OCI-M1 (cell line): ENCODE results near the gene SERPINB11.
"Not testable (repeated sequence)": the region's sequence is repeated elsewhere in the genome, so short reads cannot be mapped to it uniquely, and the experiment has no call there.

Source experiments
- DNase-seq: peaks from one replicate; lab custom pipeline; 2025; lab: John Stamatoyannopoulos, UW

The SERPINB11 gene

DNA sequence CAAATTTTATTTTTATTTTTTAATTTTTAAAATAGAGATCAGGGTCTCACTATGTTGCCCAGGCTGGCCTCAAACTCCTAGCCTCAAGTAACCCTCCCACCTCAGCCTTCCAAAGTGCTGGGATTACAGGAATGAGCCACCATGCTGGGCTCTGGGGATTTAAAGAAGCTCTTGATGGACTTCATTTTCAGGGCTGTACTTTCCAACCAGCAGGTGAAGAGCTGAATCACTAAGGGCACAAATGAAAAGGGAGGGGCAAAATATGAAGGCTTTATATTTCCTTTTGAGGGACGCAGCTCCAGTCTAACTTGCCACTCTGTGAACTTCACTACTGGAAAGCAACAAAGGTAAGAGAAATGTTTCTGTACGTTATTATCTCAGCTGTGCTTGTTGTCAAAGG is at the start of gene SERPINB11:
SERPINB11 (plus strand) TSS at position 301 of the 400 bp plus-strand sequence. CDS start 7,234 bp downstream, outside the sequence.
- DNase-seq: no peak

DNA sequence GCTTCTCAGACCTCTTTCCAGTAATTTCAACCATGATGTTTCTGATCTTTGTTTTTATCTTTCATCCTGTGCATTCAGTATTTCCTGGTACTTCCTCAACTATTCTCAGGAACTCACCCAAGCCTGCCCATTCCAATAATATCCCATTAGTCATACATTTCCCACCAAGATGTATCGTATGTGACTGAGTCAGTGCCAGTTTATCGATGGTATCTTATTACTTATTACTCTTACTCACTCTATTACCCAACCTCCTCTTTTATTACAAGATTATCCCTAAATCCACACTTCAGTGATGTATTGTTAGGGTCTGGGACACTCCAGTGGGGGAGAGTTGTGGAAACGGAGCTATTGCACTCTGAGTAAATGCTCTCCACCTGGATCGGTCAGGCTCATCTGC is 43.8 kb upstream of the SERPINB11 start:
- peak; percentile 20 for DNase-seq

- DNase-seq: not testable (repeated sequence)
These were observed 41.0 kb upstream of the SERPINB11 start, which contains the start of gene SERPINB3 for GRCh38 chr18:63661750-63662149. SERPINB3 (minus strand) TSS chr18:63661893; CDS start chr18:63661216, 677 bp downstream.

DNA sequence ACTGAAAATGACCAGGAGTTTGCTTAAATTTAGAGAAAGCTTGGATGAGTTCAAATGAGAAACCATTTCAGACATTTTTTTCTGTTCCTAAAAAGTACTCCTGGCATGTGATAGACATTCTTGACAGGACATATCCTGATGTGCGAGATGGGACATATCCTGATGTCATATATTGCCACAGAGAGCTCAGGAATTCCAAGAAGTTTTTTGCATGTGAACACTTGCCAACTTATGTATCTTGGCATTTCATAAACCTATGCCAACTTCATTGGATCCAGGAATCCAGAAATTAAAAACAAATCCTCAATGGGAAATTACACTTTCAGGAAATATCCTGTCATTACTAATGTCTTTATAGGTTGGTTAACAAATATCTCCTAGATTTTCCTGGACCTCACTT is 38.2 kb upstream of the SERPINB11 start:
- DNase-seq: no peak

DNA sequence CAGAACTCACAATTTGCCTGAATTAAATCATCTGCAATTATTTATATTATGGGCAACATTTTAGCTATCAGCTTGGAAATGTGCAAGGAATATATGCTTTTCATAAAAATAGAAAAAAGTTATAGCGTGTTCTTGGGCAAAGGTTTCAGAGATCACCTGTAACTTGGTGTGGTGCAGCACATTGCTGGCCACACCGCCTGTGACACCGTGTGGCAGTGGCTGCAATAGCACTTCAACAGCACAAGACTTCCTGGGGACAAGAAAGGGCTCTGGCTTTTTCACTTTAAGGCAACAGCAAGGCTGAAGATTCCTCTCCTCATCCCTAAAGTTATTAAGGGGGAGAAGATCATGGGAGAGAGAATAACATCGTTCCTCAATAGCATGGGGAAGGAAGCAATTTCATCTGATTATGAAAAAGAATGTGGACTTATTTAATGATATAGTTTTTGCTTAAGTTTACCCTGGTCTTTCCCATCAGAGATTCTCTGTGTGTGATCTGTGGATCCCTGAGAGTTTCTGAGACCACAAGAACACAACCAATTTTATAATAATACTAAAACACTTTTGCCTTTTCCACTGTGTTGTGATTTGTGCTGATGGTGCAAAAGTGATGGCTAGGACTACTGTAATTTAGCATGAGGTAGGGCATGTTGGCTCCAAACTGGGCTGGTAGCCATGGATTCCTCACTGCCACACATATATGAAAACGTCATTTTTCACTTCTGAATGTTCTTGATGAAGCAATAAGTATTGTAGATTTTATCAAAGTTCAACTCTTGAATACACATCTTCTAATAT is 26.0 kb upstream of the SERPINB11 start:
- peak; percentile 51 for DNase-seq

GRCh38 chr18:63677500-63678225 is 25.1 kb upstream of the SERPINB11 start:
- DNase-seq: no peak

DNA sequence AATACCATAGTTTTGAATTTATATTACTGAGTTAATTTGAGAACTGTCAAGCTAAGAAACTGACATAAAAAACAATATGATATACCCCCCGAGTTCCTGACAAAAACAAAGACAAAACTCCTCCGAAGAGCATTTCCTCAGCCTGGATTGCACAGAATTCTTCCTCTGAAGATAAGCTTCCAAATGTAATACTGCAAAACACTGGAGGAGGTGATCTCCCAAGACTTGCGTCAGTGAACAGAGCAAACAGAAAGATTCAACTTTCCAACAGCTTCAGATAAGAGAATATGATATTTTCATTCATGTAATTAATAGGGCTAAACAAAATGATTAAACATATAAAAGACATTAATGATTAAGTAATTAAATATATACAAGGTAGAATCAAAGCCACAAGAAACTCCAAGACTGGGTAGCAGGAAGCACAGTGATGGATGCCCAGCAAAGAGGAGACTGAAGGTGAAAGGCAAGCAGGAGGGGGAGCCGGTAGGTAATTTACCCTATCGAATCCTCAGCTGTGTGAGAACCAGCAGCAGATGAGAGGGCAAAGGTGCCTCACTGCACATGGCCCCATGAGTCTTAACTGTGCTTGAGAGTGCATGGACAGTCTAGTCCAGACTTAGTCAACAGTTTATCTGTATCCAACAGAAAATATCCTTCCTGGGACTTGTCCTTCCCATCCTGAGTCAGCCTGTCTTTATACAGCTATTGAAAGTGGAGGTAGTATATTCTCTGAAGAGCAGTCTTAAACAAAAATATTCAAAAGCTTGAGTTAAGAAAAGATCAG is 22.7 kb upstream of the SERPINB11 start:
- DNase-seq: no peak

DNA sequence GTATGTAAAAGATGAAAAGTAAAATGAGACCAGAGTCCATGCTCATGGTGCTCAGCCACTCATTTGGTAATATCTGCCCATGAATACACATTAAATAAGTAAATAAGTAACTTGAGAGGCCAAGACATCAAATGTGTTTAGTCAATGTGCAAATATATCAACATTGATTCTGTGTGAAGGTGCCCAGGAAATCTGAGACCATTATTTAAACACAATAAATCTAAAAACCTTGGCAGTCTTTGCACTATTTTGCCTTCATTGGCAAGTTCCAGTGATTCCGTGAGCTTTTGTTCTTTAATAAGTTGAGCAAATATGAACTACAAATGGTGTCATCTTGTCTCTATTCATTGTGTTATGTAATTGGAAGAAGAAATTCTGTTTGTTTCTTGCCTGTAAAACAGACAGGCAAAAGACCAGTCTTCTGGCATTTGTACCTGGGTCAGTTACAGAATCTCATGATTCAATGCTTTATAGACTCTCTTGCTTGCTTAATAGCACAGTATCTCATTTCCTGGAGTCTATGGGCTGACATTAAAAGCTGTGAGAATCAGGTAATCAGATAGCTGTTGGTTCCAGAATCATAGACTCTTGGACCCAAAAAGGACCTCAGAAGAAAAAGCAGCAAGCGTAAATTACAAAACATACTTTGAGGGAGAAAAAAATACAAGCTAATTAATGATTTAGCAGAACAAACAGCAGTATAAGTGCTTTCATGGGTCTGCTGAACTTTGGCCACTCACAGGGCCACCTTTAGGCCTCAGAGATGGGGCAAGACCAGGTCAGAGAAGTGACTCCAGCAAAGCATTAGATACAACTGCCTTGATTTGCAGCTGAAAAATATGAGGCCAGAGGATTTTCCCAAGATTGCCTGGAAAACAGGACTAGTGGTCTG is 21.1 kb upstream of the SERPINB11 start:
- DNase-seq: no peak

- no peak for DNase-seq
These were observed 19.6 kb upstream of the SERPINB11 start for GRCh38 chr18:63683152-63683551.

- DNase-seq: no peak
These were observed 18.9 kb upstream of the SERPINB11 start for GRCh38 chr18:63683890-63684289.

DNA sequence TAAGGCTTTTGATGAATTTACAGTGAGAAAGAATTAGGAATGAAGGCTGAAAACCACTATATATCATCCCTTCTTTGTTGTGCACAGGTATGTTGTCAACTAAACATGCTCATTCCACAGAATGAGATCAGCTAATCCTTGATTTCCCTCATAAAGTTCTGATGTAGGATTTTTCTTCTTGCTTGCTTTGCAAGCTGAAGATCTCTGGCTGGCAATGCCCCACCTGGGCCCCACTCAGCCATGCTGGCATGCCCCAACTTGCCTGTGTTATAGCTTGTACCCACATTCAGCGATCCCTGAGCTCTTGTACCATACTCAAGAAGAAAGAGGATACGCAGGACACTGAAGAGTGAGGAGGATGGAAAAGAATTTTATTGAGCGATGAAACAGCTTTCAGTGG is 18.0 kb upstream of the SERPINB11 start:
- no peak for DNase-seq

- DNase-seq: no peak
These were observed 15.9 kb upstream of the SERPINB11 start for GRCh38 chr18:63686871-63687270.

DNA sequence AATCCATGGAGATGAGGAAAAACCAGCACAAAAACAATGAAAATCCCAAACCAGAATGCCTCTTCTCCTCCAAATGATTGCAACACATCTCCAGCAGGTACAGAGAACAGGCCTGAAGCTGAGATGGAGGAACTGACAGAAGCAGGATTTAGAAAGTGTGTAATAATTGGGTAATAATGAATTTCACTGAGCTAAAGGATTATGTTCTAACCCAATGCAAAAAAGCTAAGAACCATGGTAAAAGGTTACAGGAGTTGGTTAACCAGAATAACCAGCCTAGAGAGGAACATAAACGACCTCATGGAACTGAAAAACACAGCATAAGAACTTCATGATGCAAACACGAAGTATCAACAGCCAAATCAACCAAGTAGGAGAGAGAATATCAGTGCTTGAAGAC is 13.7 kb upstream of the SERPINB11 start:
- no peak for DNase-seq

DNA sequence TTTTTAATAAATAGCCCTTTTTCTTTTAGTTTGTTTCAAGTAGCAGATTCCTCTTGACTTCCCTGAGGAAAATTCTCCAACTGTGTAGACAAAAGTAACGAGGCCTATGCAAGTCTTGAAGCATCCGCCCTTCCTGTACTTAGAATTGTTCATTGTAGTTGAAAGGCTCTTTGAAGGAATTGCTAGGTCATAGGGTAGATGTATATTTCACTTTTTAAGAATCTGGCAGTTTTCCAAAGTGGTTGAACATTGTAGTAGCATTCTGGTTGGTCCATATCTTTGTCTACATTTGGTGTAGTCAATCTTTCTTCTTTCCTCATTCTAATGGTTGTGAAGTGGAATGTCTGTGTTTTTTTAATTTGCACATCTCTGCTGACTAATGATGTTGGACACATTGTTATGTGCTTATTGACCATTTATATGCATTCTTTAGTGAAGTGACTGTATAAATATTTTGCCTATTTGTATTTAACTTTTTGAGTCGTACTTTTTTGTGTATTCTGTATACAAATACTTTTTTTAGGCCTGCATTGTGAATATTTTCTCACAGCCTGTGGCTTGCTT is 5.6 kb upstream of the SERPINB11 start:
- no peak for DNase-seq

DNA sequence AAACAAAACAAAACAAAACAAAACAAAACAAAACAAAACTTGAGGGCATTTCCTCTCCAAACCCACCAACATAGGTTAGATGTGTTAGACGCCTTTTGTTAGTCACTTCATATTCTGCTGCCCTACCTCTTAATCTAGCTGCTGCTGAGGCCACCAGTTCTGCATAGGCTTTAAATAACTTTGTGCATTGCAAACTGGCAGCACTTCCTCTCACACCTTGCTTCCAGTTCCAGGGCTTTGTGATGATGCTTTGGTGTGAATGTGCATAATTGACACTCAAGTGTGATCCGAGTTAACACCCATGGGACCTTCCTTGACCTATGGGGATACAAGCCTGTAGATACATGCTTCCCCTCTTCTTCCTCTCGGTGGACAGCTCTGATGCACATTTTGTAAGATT is 2.3 kb upstream of the SERPINB11 start:
- DNase-seq: no peak

- DNase-seq: no peak
These were observed 808 bp upstream of the SERPINB11 start for GRCh38 chr18:63701952-63702351.

DNA sequence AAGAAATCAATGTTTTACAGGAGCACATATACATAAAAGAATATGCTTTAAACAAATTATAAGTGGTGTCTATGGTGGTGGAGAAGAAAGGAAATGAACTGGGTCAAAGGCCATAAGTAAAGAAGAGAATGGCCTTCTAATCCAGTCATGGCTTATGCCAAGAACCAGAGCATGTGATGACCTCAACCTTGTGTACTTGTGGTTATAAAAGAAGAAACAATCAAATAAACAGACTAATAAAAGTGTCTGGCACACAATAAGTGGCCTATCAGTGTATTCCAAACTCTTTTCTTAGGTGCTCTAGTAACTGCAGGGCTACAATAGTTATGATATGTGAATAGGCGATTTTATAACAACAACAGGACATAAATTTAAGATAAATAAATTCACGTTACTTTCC is 2.6 kb downstream of the SERPINB11 start:
- DNase-seq: no peak

DNA sequence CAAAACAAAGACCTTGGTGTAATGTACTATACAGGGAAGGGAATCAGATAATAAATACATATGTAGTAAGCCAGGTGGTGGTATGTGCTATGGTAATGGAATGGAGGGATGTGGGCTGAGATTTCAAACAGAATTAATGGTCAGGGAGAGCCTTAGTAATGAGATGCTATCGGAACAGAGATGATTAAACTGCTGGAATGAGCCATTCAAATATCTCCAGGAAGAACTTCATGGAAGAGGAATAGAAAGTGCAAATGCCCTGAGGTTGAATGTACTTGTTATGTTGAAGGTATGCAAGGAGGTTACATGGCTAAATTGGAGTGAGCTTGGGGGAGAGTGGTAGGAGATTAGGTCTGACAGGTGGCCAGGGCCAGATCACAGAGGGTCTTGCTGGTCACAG is 5.1 kb downstream of the SERPINB11 start:
- no peak for DNase-seq

DNA sequence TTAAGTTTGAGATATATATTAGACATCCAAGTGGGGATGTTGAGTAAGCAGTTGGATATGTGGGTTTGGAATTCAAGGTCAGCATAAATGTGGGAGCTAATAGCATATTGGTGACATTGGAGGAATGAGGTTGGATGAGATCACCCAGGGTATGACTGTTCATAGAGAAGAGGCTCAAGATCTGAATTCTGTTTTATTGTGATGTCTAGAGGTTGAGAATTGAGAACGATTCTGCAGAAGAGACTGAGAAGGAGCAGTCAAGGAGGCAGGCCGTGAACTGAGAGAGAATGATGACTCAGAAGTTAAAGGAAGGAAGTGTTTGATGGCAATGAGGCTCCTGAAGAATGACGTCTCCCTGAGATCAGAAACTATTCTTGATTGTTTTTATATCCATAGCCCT is 5.9 kb downstream of the SERPINB11 start:
- peak; percentile 11 for DNase-seq

DNA sequence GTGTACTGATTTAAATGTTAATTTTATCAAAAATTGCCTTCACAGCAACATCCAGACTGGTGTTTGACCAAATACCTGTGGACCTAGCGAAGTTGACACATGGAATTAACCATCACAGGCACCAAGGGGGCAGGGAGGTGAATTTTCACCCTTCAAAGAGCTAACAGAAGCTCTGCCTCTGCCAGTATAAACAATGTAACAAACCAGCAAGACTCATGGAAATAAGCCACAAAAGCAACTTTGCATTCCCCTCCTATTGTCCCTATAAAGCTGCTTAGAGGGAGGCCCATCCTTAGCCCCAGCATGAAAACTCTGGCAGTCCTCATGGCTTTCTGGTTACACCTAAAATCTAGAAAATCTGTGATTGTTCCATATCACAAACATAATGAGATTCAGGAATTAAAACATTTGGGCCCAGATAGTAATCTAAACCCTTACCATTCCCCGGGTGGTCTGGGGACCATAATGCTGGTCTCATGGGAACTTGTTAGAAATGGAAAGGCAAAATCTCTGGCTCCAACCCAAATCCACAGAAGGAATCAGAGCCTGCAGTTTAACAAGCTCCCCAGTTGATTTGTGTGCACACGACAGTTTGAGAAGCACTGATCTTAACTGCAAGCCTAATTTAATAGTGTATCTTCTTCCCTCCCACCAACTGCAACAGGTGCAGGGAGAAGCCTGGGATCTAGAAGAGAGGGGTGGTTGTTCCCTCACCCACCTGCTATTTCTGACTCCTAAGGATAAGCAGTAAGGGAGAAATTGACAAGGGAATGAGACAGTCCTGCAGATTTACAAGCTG is 23.1 kb downstream of the SERPINB11 start:
- DNase-seq: no peak
